ENCODE measurements around the gene CLOCK. TPM values are rescaled to one million over a fixed set of nuclear protein-coding genes. Genes with fewer than 3 reads are reported as not detected.

Gene CLOCK
- total RNA-seq, 2 donors from 2014 or later = 26.8 to 33.5 TPM

Other genes starting within 250 kb of the CLOCK start
- 10 to 100 TPM; 10.9 to 13.5 TPM for gene SRD5A3, start 200.7 kb downstream of the CLOCK start, total RNA-seq
- gene TMEM165, start 151.0 kb downstream of the CLOCK start, total RNA-seq = 100 to 1,000 TPM in 1 of 2 donors, 10 to 100 TPM in 1; 54.6 to 101 TPM
- gene PDCL2, start 45.3 kb upstream of the CLOCK start, total RNA-seq = not detected
- gene NMU, start 89.4 kb upstream of the CLOCK start, total RNA-seq = not detected

Data from left cardiac atrium (tissue), 2 donors.